LNCAP (cell line): Measurements from ENCODE around the gene SOAT1.

Experiments used
- CTCF ChIP-seq: fragments of 450-650 bp; IDR thresholded peaks from 2 replicates; pipeline ENCODE4 v1.5.1; 2017; ENCODE audit warnings: mild to moderate bottlenecking

Gene SOAT1

GRCh38 chr1:179325836-179326235 is 32.2 kb downstream of the SOAT1 start:
- no peak for TF ChIP-seq CTCF

DNA sequence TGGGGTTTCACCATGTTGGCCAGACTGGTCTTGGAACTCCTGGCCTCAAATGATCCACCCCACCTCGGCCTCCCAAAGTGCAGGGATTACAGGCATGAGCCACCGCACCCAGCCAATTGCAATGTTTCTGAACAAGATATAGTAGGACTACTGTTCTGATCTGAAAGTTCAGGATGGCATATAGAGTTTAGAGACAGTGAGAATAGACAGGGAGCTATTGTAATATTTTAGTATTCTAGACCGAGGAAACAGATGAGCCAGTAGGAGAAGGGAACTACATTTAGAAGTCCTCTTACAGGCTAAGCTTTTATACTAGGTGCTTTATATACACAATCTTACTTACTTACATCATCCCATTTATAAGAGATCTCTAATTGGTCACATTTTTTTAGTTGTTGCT is 33.1 kb downstream of the SOAT1 start:
- TF ChIP-seq CTCF = no peak

- TF ChIP-seq CTCF = no peak
Measured at GRCh38 chr1:179327196-179327595, 33.6 kb downstream of the SOAT1 start.

- no peak for TF ChIP-seq CTCF
Measured at GRCh38 chr1:179327679-179328078, 34.1 kb downstream of the SOAT1 start.

DNA sequence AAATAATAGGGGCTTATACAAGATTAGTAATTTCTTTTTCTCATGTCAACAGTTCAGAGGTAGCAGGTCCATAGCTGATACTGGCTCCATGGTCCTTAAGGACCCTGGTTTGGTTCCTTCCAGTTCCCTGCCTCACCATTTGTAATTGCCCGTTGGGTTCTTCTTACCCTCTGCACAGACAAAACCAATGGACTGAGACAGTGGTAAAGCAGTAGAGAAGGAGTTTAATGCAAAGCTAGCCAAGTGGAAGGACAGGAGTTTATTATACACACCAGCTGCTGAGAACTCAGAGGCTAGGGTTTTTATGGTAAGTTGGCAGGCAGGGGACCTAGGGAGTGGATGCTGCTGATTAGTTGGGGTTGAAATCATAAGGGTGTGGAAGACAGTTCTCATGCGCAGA is 36.3 kb downstream of the SOAT1 start:
- no peak for TF ChIP-seq CTCF

DNA sequence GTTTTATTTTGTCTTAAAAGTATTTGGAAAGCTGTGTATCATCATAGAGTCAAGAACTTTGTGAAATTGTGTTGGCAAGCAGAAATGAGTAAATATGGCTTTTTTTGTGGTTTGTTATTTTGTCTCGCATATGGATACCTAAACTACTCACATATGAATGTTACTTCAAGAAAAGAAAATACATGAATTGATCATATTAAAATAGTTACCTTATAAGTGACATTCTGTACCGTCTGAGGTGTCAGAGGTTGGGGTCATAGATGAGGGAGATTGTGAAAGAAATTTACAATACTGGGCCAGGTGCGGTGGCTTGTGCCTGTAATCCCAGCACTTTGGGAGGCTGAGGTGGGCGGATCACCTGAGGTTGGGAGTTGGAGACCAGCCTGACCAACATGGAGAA is 40.8 kb downstream of the SOAT1 start:
- no peak for TF ChIP-seq CTCF

GRCh38 chr1:179337288-179337687 is 43.7 kb downstream of the SOAT1 start:
- no peak for TF ChIP-seq CTCF

DNA sequence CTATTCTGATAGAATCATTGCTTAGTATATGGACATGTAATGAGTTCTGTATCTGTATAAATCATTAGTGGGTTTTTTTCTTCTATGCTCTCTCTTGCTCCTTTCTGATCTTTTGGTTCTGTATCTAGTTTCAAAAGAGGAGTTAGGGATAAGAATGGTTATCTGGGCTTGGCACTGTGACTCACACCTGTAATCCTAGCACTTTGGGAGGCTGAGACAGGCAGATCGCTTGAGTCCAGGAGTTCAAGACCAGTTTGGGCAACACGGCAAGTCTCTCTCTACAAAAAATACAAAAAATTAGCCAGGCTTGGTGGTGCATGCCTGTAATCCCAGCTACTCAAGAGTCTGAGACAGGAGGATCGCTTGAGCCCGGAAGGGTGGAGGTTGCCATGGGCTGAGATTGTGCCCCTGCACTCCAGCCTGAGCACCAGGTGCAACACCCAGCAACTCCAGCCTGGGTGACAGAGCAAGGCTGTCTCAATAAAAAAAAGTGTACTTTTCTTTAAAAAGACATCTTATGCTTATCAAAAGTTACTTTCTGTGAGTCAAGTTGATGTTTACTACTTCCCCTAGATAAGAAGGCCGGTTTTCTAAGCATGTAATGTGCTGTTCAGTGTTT is 44.5 kb downstream of the SOAT1 start:
- no peak for TF ChIP-seq CTCF
